ENCODE data around the gene ARHGAP8. TPM values are rescaled to one million over a fixed set of nuclear protein-coding genes. Genes with fewer than 3 reads are reported as not detected.

The ARHGAP8 gene
- total RNA-seq, 1 donor from 2014 or later = 0.25 TPM

GRCh38 chr22:44793106-44793505, 40.7 kb downstream of the ARHGAP8 start:
- H3K27ac Mint-ChIP-seq (ENCODE audit: unreplicated experiment) = no peak overlapping the region
- DNase-seq (ENCODE audit: low spot score) = no peak

GRCh38 chr22:44793506-44794172, 41.3 kb downstream of the ARHGAP8 start:
- no peaks in the 10 kb centered on the region for H3K36me3 Mint-ChIP-seq (ENCODE audit: low read depth)
- no peak overlapping the region for H3K27ac Mint-ChIP-seq (ENCODE audit: unreplicated experiment)
- H3K4me3 Mint-ChIP-seq (ENCODE audit: unreplicated experiment) = no peak overlapping the region
- H3K27me3 Mint-ChIP-seq (ENCODE audit: low read depth) = peaks cover 20% of the 10 kb centered on the region
- no peaks in the 10 kb centered on the region for H3K4me1 Mint-ChIP-seq (ENCODE audit: low read depth)
- no peak for DNase-seq (ENCODE audit: low spot score)
- TF ChIP-seq CTCF (IDR thresholded peaks at IDR 0.05) = no peak
- no peaks in the 10 kb centered on the region for H3K9me3 Mint-ChIP-seq (ENCODE audit: low read depth)

More at GRCh38 chr22:44793106-44793505, 40.7 kb downstream of the ARHGAP8 start:
- peaks cover 20% of the 10 kb centered on the region for H3K27me3 Mint-ChIP-seq (ENCODE audit: low read depth)
- H3K9me3 Mint-ChIP-seq (ENCODE audit: low read depth) = no peaks in the 10 kb centered on the region
- no peaks in the 10 kb centered on the region for H3K36me3 Mint-ChIP-seq (ENCODE audit: low read depth)
- no peak for TF ChIP-seq CTCF (IDR thresholded peaks at IDR 0.05)
- no peak overlapping the region for H3K4me3 Mint-ChIP-seq (ENCODE audit: unreplicated experiment)
- H3K4me1 Mint-ChIP-seq (ENCODE audit: low read depth) = no peaks in the 10 kb centered on the region

- Mint-ChIP-seq H3K4me1 (ENCODE audit: low read depth) (no peaks in the 10 kb centered on the region), H3K27me3 (ENCODE audit: low read depth) (peaks cover 27% of the 10 kb centered on the region), H3K9me3 (ENCODE audit: low read depth) (no peaks in the 10 kb centered on the region), H3K36me3 (ENCODE audit: low read depth) (no peaks in the 10 kb centered on the region), H3K27ac (ENCODE audit: unreplicated experiment) (no peak overlapping the region), H3K4me3 (ENCODE audit: unreplicated experiment) (no peak overlapping the region)
- no peak for DNase-seq (ENCODE audit: low spot score)
- no peak for TF ChIP-seq CTCF (IDR thresholded peaks at IDR 0.05)
Measured at GRCh38 chr22:44795701-44796630, 43.6 kb downstream of the ARHGAP8 start.

GRCh38 chr22:44797181-44797725, 44.9 kb downstream of the ARHGAP8 start:
- no peak for TF ChIP-seq CTCF (IDR thresholded peaks at IDR 0.05)
- DNase-seq (ENCODE audit: low spot score) = no peak
- Mint-ChIP-seq H3K9me3 (ENCODE audit: low read depth) (no peaks in the 10 kb centered on the region), H3K27ac (ENCODE audit: unreplicated experiment) (no peak overlapping the region), H3K4me1 (ENCODE audit: low read depth) (no peaks in the 10 kb centered on the region), H3K36me3 (ENCODE audit: low read depth) (no peaks in the 10 kb centered on the region), H3K27me3 (ENCODE audit: low read depth) (peaks cover 35% of the 10 kb centered on the region), H3K4me3 (ENCODE audit: unreplicated experiment) (no peak overlapping the region)

Data from chondrocyte (in vitro differentiated cells).